Stimulated activated CD4-positive, alpha-beta T cell treated with anti-CD3 and anti-CD28 coated beads, Interleukin-12 subunit alpha, Interleukin-12 subunit beta, amount 100 ng/mL, for 48 hours (primary cell): ENCODE measurements around the gene SREBF1.

Source experiments
- DNase-seq, 3 donors: peaks; one replicate each; pipeline ENCODE4 v3.0.0-alpha.2; 2020; ENCODE audit warnings: low read depth in 2 of 3, low spot score in 1 of 3

The SREBF1 gene

DNA sequence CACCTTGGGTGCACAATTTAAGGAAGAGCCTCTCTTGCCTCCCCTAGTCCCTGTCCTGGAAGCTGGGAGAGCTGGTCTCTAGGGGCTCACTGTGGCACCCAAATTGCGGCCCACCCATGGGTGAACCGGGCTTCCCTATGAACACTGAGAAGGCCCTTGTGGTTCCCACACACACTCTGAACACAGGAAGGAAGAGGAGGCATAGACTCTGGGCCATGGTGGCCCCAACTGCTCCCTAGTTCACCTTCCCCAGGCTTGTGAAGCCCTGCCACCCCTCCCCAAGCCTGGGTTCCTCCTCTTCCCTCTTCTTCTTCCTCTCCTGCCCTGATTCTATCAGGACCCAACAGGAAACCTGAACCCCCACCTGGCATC, 10.5 kb downstream of the SREBF1 start:
- DNase-seq, result no peak

DNA sequence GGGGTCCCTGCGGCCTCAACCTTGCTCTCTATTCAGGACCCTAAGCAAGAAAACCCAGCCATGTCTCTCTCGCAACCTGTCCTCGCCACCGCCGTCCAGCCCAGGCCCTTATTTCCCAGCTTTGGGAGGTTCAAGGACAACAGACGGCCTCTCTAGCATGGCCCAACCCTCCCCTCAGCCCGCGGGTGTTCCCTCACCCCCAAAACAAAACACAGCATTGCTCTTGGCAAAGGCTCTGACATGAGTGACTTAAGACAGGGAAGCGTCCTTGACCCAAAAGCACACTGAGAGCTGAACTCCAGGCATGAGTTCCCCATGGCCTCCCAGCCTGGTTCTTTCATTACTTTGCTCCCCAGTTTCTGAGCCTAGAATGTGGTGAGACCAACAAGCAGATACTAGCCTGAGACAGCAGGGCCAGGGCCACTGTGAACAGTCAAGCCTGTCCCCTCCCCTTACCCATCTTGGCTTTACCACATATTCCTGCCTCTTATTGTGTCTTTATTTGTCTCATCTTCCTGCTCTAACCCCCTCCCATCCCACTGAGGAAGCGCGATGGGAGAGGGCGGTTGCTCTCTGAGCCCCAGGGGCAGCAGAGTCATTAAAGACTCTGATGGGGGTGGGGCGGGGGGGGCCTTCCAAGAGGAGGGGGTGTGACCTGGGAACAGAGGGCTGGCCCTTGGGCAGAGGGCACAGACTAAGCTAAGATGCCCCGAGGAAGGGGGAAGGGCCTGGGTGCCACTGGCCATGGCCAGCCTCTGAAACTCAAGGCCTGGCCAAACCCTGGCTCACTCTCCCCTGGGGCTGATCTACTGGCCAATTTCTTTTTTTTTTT, 11.8 kb downstream of the SREBF1 start:
- DNase-seq, result no peak

DNA sequence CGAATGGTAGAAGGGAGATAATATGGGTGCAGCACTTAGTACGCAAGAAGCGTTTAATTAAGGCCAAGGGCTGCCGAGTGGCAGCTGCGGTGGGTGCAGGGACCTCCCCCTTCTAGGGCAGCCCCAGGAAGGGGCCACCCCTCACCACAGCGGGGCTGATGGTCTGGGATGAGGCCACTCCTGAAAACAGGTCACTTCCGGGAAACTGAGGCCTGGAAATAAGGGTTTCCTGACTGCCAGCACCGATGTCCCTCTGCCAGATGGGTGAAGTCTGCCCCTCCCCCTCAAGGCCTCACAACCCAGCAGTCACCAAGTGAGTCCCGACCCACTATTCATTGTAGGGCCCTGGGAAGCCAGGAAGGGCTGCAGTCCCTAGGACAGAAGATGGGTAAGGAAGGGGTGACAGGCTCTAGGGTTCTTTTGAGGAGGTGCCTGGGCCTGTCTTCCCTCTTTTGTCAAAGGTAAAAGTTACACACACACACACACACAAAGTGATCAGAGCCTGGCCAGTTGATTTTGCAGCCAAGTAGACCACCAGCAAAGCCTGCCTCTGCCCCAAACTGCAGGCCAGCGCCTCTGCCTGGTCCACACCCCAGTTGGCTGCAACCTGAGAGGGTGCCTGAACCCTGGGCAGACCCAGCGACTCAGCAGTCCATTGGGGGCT, 12.5 kb downstream of the SREBF1 start:
- DNase-seq, result no peak

DNA sequence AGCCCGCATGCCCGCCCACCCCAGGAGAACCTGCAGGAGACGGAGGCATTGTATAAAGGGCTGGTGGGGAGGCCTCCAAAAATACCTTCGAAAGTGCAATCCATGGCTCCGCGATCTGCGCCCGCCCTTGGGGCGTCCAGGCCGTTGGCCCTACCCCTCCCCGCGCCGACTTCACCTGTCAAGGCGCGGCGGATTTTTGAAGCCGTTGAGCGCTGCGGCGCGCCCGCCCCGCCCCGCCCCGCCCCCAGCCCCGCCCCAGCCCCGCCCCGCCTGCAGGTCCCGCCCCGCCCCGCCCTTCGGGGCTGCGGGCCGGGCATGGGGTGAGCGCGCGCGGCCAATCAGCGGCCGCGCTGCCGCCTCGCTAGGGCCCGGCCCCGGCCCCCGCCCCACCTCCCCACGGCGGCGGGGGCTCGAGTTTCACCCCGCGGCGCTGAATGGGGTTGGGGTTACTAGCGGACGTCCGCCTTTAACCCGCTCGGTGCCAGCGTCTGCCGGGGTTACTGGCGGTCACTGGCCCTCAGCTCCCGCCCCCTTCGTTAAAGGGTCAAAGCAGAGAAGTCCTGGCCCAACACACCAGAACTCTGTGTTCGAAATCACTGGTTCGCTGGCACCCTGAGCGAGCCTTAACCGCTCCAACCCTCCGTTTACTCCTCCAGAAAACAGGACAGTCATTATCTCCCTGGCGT, 13.2 kb downstream of the SREBF1 start:
- peak; percentile 59 for DNase-seq

DNA sequence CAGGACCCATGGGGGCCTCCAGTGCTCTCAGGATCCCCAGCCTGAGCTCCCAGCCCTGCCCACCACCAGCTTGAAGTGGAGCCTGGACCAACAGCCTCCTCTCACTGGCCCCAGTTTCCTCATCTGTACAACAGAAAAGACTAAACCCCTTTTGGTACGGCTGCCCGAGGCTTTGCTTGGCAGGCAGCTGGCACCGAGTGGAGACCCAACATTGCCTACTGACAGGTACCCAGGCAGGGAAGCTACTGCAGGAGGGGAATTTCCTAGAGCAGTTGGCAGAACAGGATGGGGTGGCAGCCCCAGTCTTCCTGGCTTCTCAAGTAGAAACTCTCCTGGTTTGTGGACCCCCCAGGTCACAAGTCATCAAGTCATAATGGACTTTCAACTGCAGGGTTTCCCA, 14.2 kb downstream of the SREBF1 start:
- no peak for DNase-seq

DNA sequence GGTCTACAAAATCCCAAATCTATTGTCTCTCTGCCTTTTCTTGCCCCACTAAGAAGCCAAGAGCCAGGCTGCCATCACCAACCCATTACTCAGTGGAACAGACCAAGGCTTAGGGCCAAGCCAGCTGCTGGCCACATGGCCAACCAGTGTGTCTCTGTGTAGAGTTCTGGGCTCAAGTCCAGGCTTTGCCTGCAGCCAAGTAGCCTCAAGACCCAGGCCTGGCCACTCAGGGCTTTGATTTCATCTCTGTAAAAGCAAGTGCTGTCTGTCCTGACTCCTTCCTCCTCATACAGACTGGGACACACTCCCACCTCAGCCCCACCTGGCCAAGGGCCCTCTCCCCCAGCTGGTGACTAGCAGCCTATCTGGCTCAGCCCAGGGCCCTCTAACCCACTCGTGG, 14.6 kb downstream of the SREBF1 start:
- DNase-seq, result no peak

DNA sequence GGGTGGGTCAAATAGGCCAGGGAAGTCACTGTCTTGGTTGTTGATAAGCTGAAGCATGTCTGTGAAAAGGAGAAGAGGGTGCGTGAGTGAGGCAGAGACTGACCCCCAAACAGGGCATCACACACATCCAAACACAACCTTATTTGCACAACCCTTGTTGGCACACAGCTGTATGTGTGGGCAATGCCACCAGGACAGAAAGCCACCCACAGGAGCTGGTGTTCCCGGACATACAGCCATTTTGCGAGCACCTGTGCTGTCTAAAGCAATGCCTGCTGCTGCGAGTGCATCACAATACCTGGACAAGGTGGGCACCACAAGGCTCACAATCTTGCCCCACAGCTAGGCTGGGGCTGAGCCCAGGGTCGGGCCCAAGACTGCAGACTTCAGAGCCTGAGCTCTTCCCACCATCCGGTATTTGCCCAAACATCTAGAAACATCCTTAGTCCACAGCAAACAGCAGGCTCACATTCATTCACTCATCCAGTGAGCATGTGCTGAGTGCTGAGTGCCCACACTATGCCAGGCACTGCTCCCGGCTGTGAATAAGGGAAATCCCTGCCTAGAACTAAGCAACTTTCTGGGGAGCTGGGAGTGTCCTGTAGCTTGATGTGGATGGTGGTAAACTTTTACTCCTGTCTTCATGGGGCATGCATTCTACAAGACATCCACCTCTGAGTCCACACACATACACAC, 16.2 kb downstream of the SREBF1 start:
- DNase-seq, result no peak

DNA sequence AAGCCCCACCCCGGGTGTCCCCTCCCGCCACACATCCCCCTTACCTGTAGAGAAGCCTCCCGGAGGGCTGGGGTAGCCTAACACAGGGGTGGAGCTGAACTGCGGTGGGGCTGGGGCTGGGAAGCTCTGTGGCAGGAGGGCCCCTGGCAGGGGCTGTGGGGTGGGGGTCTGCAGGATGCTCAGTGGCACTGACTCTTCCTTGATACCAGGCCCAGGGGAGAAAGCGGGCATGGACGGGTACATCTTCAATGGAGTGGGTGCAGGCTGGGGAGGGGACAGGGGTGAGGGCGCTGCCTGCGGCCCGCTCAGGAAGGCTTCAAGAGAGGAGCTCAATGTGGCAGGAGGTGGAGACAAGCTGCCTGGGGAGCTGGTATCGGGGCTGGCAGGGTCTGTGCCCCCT, 16.7 kb downstream of the SREBF1 start:
- DNase-seq, result no peak

DNA sequence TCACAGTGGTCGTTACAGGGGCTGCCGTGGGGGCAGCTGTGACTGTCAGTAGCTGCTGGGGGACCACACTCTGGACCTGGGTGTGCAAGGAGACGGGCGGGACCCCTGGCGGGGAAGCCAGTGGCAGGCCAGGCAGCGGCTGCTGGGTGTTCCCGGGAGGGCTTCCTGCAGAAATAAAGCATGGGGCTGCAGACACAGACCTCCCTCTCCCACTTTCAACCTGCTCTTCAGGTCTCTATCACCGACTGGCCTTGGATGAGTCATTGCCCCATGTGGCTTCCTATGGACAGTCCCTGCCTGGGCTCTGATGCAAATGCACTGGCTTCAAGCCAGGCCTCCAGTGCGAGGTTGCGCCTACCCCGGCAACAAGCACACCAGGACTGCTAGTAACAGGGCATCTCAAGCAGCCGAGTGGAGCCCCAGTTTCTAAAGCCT, 17.2 kb downstream of the SREBF1 start:
- peak; percentile 70 to 80 (median 78) for DNase-seq

DNA sequence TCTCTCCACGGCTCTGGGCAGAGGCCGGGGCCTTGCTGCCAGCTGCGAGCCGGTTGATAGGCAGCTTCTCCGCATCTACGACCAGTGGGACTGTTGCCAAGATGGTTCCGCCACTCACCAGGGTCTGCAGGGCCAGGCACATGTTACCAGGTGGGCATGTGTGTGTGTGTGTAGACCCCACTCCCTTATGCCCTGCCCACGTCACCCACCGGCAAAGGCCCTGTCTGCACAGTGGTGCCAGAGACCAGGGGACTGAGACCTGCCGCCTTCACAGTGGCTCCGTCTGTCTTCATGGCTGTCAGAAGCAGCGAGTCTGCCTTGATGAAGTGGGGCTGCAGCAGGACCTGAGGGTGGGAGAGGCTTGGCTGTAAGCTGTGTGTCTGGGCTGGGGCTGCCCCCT, 17.7 kb downstream of the SREBF1 start:
- DNase-seq, result no peak

DNA sequence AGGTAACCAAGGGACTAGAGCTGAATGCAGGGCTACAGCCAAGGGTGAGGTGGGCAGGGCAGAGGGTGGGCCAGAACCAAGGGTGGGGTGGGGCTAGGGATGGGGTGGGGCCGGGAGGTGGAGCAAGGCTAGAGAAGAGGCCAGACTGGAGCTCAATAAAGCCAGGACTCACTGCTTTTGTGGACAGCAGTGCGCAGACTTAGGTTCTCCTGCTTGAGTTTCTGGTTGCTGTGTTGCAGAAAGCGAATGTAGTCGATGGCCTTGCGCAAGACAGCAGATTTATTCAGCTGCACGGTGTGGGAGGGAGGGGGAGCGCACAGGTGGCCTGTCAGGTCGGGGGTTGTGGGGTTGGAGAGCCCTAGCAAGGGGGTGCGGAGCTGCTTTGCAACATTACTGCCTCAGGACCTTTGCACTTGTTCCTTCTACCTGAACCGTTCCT, 18.7 kb downstream of the SREBF1 start:
- DNase-seq, result no peak

DNA sequence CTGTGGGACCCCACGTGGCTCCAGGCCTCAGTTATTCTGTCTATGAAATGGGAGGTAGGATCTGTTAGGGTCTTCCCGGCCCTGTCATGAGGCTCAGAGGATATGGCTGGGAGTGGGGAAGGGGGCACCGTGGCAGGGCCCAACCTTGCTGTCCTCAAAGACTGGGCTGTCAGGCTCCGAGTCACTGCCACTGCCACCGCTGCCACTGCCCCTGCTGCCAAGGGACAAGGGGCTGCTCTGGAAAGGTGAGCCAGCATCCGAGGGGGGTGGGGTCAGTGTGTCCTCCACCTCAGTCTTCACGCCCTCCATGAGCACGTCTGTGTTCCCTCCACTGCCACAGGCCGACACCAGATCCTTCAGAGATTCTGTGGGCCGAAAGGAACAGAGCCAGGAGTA, 19.2 kb downstream of the SREBF1 start:
- no peak for DNase-seq

DNA sequence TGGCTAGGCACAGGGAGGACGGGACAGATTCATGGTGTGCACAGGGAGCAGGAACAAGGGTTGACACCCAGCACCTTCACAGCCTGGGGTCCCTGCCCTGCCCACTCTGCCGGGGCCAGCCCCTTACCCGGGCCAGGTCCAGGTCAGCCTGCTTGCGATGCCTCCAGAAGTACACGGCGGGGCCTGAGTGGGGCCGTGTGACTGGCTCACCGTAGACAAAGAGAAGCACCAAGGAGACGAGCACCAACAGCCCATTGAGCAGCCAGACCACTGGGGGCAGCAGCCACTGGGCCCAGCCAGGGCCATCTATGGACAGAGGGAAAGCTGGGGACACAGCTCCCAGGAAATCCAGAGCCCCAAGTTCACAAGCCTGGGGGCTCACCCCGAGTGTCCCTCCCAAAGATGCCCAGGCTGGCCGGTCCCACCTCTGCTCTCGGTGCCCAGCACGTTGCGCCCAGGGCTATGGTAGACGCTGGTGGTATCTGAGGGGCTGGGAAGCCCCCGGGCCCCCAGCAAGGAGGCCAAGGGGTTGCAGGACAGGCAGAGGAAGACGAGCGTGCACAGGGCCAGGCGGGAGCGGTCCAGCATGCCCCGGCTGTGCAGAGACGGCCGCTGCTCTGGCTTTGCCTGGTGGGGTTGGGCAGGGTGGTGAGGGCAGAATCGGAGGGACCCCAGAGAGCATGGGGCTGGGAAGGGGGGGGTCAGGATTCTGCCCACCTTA, 19.8 kb downstream of the SREBF1 start:
- DNase-seq, result no peak

DNA sequence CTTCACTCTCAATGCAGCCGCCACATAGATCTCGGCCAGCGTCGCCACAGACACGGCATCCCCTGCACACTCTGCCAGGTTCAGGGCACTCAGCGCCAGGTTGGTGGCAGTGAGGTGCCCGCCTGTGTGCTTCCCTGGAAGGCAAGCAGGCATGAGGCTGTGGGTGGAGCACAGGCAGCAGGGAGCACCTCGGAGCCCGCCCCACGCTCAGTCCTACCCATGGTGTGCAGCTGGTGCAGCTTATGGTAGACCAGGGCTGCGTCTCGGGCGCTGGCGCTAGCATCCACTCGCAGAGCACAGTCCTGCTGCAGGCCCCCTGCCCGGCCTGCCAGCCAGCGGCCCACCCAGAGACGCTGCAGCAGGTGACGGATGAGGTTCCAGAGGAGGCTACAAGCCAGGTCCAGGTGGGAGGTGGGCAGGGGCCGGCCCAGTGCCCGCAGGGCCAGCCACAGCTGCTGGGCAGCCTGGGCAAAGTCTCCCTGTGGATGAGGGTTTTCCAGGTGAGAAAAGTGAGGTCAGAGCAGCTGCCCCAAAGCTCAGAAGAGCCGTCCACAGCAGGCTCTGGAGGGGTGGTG, 20.5 kb downstream of the SREBF1 start:
- no peak for DNase-seq

DNA sequence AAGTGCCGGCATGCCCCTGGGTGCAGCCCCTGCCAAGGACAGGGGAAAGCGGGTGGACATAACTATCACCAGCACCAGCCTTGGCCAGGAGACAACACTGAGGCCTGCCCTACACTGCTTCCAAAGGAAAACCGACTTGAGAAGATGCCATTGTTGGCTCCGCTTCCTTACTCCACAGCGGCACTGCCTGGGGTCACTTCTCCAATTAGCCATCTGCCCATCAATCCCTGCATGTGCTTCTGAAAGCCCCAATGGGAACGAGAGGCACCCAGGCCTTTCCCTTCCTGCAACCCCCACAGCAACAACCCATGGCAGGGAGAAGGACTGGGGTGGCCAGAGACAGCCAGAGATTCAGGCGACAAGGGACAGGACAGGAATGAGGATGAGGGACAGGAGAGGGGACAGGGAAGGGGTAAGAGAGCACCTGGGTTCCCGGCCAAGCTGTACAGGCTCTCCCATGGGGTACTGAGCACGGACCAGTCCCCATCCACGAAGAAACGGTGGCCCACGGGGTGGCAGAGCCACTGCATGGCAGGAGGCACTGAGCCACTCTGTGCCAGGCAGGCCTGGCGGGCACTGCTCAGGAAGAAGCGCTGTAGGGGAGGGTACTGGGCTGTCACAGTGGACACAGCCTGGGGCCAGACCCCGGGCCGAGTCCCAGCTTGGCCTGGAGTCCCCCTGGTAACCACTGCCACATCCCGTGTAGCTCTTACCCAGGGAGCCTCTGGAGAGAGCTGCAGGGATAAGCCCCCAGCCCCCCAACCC, 21.2 kb downstream of the SREBF1 start:
- no peak for DNase-seq

DNA sequence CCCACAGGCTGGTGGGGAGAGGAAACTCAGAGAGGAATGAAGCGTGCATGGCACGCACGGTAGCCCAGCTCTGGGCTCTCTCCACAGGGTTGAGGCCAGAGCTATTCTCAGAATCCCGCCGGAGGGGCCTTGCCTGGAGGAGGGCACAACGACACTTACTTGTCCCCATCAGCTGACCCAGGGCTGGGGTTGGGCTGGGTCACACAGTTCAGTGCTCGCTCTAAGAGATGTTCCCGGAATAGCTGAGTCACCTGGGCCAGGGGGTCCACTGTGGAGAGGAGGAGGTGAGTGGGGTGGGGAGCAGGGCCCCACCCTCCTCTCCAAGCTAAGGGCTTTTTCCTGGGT, 21.8 kb downstream of the SREBF1 start:
- no peak for DNase-seq

DNA sequence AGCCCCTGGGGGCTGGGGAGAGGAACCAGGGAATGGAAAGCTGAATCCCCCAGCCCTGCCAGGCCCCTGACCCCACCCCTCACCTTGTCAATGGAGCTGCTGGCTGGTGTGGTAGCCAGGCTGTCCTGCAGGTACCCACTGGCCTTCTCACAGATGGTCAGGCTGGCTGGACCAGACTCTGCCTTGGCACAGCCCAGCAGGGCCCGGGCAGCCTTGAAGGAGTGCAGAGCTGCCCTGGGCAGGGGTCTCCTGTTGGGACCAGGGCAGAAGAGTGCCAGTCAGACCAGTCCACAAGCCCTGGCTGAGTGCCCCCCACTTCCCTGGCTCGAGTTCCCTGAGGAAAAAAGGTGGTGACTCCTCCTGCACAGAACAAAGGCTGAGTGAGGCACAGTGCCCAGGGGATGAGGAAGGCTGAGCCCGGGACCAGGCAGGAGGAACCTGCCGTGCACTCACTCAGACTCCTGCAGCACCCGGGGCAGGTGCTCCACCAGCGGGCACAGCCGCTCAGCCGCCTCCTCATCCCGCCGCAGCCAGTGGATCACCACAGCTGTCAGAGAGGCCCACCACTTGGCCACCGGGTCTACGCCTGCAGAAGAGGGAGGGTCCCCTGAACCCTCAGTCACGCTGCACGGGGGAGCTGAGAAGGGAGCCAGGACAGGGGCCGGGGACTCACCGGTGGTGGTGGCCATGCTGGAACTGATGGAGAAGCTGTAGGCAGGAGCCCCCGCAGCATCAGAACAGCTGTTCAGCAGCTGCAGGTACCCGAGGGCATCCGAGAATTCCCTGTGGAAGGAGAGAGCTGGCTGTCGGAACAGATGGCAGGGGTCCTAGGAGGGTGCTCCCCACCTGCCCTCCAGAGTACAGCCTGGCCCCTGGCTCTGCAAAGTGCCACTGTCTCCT, 22.4 kb downstream of the SREBF1 start:
- no peak for DNase-seq

DNA sequence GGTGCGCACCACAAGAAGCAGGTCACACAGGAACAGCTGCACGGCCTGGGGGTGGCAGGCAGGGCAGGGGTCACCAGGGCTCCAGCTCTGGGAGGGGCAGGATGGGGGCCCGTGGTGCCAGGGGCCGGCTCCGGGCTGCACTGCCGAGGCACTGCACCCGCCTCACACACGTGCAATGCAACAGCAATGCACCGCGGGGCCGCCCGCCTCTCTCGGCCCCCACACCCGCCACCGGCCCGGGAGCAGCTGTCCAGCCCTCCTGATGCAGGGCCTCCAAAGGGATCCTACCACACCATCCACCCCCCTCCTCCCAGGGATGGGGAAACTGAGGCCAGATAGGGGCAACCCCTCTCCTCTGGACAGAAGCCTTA, 23.1 kb downstream of the SREBF1 start:
- DNase-seq, result no peak
